HG03565 (cell line): ENCODE results near the gene NKX6-2.
"Not testable (repeated sequence)": the region's sequence is repeated elsewhere in the genome, so short reads cannot be mapped to it uniquely, and the experiment has no call there.

ENCODE experiments used
- ATAC-seq: cut with Tn5 transposase; IDR thresholded peaks from one replicate; pipeline ENCODE4 v1.9.1; 2021; ENCODE audit warnings: mild to moderate bottlenecking, moderate library complexity; ENCODE audit not compliant: unreplicated experiment

NKX6-2 gene

DNA sequence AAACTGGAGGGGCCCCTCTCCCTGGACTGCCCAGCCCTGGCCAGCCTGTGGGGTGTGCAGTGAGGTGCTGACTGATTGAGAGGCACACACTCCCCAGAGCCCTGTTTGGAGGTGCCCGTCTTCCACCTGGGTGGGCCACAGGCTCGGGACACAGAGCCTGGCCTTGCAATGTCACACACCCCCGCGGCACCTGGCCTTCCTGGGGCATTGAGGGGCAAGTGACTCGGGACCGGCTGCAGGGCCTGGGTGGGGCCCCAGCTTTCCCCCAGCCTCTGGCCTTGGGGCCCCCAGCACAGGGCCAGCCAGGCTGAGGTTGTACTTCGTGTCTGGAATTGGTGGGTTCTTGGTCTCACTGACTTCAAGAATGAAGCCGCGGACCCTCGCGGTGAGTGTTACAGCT is 13.9 kb upstream of the NKX6-2 start:
- ATAC-seq: no peak

DNA sequence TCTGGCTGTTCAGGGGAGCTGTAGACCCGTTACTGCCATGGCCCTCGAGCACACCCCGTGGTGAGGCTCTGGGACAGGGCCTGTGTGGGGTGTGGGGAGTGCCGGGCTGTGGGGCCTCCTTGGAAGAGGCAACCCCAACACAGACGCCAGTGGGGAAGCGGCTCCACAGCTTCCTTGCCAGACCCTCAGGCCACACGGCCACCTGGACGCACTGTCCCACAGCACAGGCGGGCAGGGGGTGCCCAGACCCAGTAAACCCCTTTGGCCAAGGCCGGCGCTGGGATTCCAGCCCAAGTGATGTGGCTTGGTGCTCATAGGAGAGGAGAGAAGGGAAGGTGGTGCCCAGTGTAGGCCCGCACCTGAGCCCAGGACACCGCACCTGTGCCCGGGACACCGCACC is 12.9 kb upstream of the NKX6-2 start:
- ATAC-seq: no peak

DNA sequence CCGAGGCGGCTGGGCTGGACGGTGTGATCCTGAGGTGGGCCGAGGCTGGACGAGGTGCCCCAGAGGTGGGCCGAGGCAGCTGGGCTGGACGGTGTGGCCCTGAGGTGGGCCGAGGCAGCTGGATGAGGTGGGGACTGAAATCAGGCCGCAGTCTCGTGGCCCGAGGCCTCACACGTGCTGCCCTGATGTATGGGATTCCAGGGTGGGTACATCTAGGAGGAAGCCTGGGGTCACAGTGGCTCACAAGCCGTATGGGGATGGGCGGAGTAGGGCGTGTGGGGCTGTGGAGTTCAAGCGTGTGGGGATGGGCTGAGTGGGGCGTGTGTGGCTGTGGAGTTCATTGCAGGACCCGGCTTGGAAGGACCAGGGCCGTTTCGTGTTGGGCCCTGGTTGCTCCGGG is 12.5 kb upstream of the NKX6-2 start:
- ATAC-seq: no peak

DNA sequence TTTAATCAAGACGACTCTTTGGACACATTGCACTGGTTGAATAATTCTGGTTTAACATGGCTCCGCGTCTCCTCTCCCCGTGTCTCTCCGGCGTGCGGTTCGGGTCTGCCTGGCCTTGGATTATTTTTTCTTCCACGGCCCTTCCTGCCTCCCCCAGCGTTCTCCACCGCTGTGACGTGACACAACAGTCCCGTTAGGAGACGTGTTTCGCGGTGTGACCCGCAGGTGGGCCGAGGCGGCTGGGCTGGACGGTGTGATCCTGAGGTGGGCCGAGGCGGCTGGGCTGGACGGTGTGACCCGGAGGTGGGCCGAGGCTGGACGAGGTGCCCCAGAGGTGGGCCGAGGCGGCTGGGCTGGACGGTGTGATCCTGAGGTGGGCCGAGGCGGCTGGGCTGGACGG is 12.0 kb upstream of the NKX6-2 start:
- not testable (repeated sequence) for ATAC-seq

DNA sequence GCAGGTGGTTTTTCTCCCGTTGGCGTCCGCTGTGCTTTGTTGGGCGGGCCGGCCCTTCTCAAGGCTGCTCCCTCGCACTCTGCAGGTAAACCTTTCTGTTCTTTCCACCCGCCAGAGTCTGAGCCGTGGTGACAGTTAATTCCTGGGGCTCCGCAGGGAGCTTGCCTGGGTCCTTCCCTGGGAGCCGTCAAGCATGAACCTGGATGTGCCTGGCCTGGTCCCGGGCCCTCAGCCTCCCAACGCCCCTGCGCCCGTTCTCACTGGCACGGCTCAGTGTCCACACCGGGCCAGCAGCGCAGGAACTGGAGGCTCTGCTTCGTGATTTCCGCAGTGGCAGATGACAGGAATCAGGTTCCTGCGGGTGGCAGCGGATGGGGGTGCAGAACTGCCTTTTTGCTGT is 10.9 kb upstream of the NKX6-2 start:
- ATAC-seq: no peak

DNA sequence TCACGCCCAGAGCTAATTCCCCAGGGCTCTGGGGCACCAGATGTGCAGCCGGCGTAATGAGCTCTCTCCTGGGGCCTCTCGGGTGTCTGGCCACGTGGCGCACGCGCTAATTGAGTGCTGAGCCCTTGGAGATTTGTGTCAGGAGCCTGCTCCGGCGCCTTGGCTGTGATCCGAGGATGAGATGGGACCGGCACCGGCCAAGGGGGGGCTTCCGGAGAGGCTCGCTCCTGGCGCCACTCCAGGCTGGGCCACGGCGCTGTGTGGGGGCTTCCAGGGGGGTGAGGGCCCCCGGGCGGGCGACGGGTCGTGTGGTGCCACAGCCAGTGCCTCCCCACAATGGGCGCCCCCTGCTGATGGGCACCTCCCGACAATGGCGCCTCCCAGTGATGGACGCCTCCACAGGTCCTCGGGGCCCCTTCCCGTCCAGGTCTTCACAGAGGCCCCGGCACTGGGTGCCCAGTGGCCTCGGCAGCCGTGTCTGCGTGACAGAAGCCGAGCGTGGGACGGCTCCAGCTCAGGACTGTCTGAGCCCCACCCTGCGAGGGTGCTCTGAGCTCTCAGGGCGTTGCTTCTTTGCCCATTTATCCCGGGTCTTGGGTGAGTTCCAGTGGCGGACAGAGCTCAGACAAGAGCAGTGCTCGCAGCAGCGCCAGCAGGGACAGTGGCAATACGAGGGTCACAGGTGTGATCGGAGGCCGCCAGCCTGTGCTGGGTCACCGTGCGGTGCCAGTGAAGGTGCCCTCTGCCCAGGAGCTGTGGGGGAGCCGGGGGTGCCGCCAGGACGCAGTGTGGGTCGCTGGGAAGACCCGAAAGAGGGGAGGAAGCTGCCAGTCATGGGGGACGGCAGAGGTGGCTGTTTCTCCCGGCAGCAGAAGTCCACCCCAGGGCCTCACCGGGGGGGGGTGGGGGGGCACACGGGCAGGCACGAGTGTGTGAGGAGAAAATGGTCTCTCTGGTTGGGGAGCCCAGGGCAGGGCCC is 8.2 kb upstream of the NKX6-2 start:
- ATAC-seq: no peak

DNA sequence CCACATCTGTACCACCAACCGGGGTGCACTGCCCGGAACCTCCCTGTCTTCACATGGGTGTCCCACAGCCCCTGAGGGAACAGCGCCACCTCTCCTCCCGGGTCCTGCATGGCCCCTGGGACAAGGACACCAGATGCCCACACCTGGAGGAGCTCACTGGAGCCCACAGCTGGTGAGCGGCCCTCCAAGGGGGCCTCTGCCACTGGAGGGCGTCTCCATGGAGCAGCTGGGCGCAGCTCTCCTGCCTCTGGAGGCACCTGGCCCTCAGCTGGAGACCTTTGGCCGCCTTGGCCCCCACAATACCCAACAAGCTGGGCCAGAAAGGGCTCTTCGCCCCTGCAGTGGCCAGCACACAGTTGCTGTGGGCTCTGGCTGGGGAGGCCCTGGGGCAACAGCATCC is 7.3 kb upstream of the NKX6-2 start:
- ATAC-seq: no peak

DNA sequence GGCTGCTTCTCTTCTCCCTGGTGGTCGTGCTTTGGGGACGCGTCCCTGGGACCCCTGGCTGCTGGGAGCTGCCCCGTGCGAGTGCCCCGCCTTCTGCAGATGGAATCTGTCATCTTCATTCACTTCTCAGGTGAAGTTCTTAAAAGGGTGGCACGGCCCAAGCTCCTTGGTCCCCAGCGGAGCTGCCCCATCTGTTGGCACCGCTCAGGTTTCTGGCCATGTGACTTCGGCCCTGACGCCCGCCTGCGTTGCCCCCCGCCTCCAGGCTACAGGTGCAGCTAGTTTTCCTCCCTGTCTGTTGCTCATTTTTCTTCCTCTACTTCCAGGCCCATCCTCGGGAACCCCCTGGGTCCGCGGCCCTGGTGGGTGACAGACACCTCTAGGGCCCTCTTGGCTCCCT is 6.8 kb upstream of the NKX6-2 start:
- no peak for ATAC-seq

DNA sequence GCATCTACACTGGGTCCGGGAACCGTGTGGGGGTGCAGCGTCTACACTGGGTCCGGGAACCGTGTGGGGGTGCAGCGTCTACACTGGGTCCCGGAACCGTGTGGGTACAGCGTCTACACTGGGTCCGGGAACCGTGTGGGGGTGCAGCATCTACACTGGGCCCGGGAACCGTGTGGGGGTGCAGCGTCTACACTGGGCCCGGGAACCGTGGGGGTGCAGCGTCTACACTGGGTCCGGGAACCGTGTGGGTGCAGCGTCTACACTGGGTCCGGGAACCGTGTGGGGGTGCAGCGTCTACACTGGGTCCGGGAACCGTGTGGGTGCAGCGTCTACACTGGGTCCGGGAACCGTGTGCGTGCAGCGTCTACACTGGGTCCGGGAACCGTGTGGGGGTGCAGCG is 6.2 kb upstream of the NKX6-2 start:
- not testable (repeated sequence) for ATAC-seq

DNA sequence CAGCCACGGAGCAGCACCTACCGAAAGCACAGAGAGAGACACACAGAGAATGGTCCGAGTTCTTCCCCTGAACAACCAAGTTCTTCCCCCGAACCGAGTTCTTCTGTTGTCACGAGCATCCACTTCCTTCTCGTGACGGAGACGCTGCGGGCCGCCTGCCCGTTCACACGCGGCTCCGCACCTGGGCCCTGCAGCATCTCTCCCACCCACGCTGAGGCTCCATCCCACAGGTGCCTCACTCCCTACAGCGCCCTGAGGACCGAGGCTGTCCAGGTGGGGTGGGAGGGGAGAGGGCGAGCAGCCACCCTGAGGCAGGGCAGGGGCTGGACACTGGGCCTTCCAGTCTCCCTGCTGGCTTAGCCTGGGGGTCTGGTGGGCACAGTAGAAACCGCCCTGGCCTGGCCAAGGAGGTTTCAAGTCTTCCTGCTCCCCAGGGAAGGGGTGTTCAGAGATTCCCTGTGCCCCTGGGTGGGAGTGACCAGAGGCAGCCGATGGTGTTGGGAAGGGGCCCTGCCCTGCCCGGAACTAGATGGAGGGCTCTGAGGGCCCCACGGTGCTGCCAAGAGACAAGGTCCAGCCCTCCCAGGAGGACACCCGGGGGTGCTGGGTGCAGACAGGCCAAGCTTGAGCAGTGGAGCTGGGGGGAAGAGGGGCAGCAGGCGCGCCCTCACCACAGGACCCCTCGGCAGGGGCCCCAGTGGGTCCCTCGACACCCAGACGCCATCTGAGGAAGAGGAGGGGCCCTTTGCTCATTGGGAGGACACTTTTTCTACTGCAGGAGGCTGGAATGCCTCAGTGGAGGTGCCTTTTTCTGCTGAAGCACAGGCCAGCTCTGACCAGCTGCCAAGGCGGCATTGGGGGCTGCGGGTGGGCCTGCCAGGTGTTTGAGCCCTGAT is 5.2 kb upstream of the NKX6-2 start:
- ATAC-seq: no peak

DNA sequence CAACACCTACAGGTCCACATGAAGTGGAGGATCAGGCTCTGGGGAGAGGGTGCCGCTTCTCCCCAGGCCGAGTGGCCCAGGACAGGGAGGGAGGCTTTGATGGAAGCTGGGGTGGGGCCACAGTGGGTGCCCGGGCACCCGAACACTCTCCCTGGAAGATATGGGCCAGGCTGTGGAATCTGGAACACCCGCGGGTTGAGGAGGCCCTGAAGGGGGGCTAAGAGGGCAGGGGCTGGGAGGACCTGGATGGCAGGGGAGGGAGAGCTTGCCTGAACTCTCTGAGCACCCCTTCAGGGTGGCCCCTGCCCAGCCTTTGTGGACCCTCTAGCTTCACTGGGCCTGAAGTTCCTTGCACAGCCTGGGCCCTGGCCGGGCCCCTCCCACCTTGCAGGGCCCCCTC is 4.5 kb upstream of the NKX6-2 start:
- no peak for ATAC-seq

DNA sequence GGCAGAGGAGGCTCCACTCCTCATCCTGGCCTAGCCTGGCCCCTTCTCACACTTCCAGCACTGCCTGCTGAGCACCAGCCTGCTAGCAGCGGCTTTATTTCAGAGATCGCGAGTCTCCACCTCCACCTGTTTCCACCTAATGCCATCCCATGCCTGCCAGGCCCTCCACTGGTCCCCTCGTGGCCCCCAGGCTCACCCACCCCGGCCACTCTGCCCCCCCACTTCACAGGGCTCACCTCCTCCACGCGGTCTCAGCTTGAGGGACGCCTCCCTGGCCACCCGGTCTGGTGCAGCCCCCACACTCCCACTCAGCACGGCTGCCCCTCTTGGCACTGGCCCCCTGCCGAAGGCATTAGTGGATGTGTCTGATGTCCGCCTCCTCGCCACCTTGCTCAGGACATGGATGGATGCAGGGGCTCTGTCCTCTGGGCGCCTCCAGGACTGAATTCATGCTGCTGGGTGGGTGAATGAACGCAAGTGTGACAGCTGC is 3.8 kb upstream of the NKX6-2 start:
- no peak for ATAC-seq

DNA sequence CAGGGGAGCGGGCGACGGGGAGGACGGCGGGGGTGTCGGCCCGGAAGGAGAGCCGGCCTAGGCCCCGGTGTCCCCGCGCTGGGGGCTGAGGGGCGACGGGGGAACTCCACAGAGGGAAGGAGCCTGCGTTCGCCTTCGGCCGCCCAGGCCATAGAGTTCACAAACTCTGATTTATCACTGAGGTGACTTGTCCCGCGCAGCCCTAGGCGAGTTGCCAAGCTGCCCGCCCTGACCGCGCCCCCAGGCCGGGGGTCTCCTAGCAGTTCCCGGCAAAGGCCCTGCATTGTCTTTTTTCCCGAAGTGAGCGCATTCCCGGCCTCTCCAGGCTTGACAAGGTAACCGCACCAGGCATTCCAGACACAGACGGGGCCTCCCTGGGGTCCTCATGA is 2.9 kb upstream of the NKX6-2 start:
- ATAC-seq: no peak

DNA sequence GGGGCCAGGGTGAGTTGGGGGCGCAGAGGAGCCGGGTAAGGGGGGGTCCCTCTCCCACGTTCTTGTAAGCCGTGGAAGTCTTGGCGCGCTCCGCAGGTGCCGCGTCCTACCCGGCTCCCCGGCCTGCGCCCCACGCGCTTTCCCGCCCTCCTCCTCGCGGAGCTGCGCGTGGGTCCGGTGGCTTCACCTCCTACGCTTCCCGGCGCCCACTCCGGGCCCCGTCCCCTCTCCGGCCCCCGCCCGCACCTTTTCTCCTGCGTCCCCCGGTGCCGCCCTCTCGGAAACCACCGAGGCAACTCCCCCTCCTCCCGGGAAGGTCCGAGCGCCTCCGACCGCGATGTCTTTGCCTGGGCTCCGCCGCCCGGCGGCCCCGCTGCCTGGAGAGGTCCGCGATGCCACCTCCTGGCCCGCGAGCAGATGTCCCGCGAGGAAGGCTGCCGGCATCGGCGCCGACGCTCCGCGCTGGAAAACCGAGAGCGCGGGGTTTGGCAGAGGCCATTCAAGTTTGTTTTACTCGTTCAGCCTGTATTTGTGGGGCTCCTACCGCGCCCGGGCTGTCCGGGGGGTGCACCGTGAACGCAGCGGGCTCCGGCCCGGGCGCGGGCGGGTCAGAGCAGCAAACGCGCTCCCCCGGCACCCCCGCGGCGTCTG is 2.4 kb upstream of the NKX6-2 start:
- no peak for ATAC-seq

DNA sequence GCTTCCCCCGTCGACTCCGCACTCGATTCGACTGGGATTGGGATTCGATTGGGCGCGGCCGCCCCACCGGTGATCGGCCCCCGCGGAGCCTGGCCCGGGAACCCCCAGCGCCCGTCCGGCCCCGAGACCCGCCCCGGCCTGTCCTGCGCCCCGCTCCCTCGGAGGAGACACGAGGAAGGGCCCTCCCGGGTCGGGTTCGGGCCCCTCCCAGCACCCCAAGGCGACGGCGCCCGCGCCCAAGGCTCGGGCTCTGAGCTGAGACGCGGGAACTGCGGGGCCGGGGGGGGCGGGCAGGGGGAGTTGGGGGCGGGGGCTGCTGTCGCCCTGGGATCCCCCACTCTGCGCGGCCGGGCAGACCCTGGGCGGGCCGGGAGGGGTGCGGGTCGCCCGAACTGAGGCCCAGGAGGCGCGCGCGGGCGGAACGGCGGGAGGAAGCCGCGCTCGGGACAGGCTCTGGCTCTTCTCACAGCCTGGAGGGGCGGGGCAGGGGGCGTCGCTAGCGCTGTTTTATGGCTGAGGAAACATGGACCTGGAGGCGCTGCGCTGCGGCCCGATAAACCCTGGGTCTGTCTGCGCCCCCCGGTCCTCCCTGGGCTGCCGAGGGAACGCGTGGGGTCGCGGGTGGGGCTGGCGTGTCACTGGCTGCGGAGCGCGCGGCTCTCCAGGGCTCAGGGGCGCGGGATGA is 1.7 kb upstream of the NKX6-2 start:
- ATAC-seq: no peak

DNA sequence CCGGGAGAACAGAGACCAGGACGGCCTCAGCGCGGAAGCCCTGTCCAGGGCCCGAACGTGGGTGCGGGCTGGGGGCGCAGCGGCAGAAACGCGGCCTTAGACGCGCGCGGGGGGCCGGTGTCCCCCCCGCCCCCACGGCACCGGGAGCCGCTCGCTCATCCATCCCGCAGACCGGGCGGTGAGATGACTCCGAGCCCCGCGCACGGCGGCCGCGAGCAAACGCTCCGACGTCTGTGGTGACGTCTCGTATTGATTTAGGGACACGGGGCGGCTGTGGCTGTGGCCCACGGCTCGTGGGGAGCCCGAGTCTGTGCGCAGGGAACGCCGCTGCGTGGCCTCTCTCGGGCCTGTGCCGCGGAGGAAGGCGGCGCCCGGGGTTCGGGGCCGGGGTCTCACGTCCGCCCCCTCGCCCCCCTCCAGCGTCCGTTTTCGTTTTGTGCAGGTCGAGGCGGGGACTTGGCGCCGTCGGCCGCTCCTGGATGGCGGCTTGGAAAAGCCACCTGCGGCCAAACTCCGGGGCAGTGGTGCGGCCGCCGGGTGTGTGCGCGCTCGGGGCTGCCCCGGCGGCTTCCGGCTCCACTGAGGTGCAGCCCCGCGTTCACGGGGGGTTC is 1.0 kb upstream of the NKX6-2 start:
- no peak for ATAC-seq

DNA sequence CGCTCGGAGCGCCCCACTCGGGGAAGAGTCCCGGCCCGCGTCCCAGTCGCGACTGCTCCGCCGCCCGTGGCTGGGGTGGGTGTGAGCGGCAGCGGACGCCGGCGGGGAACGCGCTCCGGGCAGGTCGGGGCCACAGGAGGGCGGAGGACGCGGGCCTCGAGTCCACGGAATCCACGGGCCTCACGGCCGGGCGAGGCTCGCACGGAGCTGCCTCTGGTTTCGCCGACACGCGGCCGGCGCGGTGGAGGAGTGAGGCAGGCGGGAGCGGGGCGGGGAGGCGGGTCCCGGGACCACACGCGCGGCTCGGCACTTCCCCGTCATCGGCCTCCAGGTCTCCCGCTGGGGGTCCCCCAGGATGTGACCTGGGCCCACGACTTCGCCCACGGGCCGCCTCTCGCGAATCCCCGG is 533 bp upstream of the NKX6-2 start:
- no peak for ATAC-seq

DNA sequence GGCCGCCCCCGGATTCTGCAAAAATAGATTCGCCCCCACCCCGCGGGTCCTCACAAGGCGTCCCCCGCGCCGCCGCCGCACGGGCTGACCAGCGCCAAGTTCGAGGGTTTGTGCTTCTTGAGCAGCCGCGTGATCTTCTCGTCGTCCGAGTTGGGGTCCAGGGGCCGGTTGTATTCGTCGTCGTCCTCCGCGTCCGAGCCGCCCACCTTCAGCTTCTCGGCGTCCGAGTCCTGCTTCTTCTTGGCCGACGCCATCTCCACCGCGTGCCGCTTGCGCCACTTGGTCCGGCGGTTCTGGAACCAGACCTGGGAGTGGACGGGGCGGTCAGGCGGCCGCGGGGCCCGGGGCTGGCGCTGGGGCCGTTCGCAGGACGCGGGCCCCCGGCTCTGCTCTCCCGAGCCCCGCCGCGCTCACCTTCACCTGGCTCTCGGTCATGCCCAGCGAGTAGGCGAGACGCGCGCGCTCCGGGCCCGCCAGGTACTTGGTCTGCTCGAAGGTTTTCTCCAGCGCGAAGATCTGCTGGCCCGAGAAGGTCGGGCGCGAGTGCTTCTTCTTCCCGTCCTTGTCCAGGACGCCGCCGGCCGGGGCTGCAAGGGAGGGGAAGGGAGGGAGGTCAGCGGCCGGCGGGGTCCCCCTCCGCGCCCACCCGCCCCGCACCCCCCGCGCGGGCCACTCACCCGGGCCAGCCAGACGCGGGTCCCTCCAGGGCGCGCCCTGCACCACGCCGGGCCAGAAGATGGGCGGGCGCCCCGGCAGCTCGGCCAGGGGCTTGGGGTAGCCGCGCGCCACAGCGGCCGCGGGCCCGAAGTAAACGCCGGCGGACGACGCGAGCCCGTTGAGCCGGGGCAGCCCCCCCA is 853 bp downstream of the NKX6-2 start:
- no peak for ATAC-seq
